T-helper 1 cell treated with Interleukin-12 subunit alpha and Interleukin-12 subunit beta and Interleukin-4 antibody, amounts not matched to agents 30 ng/mL and 1 ng/mL, for 36 hours (primary cell): ENCODE measurements around the gene KRTAP10-1. TPM values are rescaled to one million over a fixed set of nuclear protein-coding genes. Genes with fewer than 3 reads are reported as not detected.
"Not testable (repeated sequence)": the region's sequence is repeated elsewhere in the genome, so short reads cannot be mapped to it uniquely, and the experiment has no call there.

Source experiments
- intact Hi-C: fragments of 100-400 bp; cut with micrococcal nuclease; formaldehyde crosslinking; loops from one replicate; pipeline ENCODE4 v1.15.1; 2024
- total RNA-seq: library from RNA; stranded (reverse); gene quantifications from 2 replicates; pipeline ENCODE4 v1.2.3, GENCODE V29; 2022

The KRTAP10-1 gene
- total RNA-seq, 1 donor from 2014 or later: not detected

DNA sequence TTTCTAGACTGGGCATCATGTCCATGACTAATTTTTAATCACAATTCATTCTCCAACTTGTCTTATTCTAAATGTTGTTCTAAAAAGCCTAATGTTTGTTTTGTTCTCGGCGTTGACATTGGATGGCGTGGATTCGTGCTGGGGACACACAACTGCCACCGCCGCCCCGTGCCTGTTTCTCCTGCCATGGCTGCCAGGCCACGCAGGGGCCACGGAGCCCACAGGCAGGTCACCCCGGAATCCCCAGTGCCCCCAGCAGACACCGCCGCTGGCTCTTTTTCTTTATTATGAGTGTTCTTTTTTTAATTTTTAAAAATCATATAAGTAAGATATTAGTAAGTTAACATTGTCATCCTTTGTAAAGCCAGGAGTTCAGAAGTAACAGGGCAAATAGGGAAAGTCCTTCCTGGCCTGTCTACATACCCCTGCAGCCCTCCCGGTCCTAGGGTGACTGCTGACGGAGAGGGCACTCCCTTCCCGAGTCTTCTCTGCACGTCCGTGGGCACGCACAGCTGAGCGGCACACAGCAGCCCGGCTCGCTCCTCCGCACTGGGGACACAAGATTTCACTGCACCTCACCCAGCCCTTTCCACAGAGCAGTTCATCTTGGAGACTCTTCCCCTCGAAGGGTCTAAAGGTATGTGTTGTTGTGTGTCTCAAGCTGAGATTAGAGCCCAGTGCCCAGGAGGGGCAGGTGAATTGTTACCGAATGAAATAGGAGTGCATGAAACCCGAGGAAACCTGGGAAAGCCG lies 32.1 kb downstream of the KRTAP10-1 start:
- intact Hi-C loops: no loop called here

GRCh38 chr21:44506279-44507255 lies 33.4 kb downstream of the KRTAP10-1 start:
- intact Hi-C loops: no loop called here

GRCh38 chr21:44505673-44506278 lies 34.2 kb downstream of the KRTAP10-1 start:
- intact Hi-C loops: no loop called here

GRCh38 chr21:44503901-44504399 lies 36.0 kb downstream of the KRTAP10-1 start:
- intact Hi-C loops: no loop called here

DNA sequence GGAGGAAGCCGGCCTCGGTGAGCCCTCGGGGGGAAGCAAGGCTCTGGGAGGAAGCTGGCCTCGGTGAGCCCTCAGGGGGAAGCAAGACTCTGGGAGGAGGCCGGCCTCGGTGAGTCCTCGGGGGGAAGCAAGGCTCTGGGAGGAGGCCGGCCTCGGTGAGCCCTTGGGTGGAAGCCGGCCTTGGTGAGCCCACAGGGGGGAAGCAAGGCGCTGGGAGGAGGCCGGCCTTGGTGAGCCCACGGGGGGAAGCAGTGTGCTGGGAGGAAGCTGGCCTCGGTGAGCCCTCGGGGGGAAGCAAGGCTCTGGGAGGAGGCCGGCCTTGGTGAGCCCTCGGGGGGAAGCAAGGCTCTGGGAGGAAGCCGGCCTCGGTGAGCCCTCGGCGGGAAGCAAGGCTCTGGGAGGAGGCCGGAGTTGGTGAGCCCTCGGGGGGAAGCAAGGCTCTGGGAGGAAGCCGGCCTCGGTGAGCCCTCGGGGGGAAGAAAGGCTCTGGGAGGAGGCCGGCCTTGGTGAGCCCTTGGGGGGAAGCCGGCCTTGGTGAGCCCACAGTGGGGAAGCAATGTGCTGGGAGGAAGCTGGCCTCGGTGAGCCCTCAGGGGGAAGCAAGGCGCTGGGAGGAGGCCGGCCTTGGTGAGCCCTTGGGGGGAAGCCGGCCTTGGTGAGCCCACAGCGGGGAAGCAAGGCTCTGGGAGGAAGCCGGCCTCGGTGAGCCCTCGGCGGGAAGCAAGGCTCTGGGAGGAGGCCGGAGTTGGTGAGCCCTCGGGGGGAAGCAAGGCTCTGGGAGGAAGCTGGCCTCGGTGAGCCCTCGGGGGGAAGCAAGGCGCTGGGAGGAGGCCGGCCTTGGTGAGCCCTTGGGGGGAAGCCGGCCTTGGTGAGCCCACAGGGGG lies 36.7 kb downstream of the KRTAP10-1 start:
- intact Hi-C loops: not testable (repeated sequence)

DNA sequence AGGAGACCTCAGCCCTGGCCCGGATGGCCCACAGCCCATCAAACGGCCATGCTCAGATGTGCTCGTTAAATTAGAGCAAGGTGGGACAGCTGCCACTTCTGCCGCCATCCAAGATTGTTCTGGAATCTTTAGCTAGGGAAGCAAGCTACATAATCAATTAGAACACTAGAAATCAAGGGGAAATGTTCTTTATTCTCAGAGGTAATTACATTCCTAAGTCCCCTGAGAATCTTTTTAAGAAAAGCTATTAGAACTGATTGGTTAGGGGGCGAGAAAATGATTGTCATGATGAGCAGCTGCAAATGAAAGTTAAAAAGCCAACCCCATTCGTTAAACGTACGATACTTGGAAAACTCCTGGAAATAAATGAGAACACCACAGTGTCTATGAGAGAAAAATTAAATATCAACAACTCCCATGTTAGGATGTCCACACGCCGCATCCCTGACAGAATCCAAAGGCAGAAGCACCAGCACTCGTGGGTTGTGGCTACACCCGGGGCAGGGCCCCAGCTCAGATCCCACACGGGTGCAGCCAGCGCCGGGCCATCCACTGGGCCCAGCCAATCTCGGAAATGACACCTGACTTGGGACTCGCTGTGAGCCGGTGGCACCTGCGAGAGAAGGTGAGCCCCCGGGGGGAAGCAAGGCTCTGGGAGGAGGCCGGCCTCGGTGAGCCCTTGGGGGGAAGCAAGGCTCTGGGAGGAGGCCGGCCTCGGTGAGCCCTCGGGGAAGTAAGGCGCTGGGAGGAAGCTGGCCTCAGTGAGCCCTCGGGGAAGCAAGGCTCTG lies 37.6 kb downstream of the KRTAP10-1 start:
- intact Hi-C loops: no loop called here

DNA sequence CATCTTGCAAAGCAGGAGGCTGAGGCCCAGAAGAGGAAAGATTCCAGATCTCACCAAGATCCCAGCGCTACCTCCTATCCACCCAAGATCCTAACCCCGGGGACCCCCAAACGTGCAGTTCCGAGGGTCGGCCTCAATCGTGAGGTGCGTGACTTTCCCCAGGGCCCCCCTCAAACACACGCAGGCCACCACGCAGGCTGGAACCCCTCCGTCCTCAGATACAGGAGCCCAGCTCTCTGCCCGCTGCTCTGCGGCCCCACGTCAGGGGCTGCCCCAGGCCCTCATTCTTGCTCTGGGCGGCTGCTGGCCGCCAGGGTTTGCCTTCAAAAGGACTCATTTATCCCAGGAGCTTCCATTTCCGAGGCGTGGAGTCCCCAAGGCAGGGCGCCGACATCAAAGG lies 39.9 kb downstream of the KRTAP10-1 start:
- intact Hi-C loops: no loop called here

- intact Hi-C loops: no loop called here
Observed at GRCh38 chr21:44499631-44500030, 40.4 kb downstream of the KRTAP10-1 start.

- intact Hi-C loops: no loop called here
Observed at GRCh38 chr21:44499211-44499560, 40.8 kb downstream of the KRTAP10-1 start.

DNA sequence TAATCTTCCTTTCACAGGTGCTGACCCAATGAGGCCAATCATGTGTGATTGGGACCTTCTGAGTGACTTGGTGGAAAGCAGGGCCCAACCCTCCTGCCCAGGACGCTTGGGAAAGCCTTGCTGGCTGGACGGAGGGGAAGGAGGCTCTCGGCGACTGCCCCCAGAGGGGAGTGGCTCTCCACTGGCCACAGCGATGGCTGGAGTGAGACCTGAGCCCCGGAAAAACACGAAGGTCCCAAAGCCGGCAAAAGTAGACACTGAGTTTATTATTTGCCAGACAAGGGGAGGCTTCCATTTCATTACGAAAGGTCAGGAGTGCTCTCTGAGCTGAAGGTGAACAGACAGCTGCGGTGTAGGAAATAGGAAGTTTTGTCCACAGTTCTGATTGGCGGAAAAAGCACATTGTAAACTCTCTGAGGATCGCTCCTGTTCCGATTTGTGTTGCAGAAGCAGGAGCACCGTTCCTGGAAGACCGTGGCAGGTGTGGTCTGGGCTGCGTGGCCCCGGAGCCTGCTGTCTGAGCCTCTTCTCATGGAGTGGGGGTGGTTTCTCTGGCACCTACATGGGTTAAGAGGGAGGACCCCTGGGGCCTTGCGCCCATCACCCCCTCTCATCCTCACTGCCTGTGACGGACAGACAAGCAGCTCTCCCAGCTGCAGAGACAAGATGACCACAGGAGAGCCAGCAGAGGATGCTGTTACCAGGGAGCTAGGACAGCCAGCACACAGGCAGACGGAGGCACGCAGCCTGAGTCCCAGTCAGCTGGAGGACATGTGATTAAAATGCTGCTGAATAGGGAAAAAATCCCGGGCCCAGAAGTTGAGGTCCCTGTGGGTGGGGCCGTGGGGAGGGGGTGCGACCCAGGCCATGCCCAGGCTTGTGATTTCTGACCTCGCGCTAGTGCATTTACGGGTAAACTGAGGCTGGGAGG lies 41.5 kb downstream of the KRTAP10-1 start:
- intact Hi-C loops: no loop called here

DNA sequence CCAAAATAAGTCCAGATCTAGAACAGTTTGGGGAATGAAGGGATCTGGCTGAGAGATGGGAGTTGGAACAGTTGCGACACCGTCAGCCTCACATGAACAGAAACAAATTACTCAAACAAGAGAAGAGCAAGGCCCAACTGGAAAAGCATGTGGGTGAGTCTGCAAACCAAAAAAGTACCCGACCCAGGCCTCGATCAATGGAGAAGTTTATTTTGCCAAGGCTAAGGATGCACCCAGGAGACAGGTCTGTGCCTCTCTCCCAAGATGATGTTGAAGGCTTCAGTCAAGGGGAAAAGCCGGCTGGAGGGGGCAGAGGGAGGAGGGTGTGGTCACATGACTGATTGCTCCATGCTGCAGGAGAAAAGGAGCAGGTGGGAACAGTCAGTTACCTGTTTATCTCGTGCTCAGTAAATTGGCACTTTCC lies 42.3 kb downstream of the KRTAP10-1 start:
- intact Hi-C loops: no loop called here

GRCh38 chr21:44496564-44497550 lies 43.1 kb downstream of the KRTAP10-1 start:
- intact Hi-C loops: no loop called here

DNA sequence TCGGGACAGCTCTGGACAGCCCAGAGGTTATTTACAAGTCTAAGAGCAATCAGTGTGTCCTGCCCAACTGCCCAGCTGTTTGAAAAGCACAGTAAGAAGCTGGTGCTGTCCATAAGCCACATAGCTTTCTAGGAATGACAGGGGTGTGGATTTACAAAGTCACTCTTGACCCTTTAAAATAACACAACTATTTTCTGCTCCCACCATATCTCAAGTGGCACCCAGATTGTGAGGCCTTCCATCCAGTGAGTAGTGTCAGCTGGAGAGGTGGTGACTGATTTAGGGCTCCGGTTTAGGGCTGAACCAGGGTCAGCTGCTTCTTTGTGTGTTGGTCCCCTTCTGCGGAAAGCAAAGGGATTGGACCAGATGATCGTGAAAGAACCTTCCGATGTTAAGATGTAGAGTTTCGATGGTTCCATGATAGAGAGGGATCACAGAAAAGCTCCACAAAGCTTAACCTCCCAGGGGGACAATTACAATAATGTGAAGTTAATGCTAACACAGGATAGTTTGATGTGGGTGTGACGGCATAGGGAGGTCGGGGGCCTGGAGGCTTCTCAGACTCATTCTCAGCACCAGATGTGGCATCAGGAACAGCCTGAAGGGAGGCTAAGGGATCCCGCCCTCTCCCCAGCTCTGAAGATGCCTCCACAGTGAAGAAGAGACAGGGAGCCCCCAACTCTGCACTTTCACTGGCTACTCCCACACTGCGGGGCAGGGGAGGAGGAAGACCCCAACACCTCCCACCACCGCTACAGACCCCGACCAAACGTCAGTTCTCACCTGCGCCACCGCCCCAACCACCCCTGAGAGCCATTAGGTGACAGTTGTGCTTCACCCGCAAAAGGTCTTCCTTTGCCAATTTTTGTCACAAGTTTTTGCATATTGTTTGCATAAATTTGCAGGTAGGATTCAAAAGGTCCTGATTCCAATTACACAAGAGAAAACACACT lies 44.1 kb downstream of the KRTAP10-1 start:
- intact Hi-C loops: no loop called here

DNA sequence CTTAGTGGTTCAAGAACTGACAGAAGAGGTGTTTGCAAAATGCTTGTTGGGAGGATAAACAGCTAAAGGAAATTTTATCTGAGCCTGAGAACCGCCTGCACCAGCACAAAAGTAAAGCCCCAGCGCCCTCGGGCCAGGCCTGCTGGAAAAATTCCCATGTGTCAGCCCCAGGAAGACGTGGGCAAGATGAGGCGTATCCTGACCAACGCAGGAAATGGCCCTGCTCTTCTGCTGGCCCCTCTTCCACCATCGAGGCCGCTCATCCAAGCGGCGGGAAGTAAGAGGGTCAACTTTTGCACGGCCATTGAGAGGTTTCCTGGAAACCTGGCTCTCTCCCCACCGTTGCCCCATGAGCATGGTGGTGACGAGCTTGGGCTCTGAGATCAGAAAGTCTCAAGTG lies 45.0 kb downstream of the KRTAP10-1 start:
- intact Hi-C loops: no loop called here

GRCh38 chr21:44494418-44494817 lies 45.6 kb downstream of the KRTAP10-1 start:
- intact Hi-C loops: no loop called here

GRCh38 chr21:44492567-44493385 lies 47.2 kb downstream of the KRTAP10-1 start:
- intact Hi-C loops: no loop called here
